ENCODE results near the gene SNX14. TPM values are rescaled to one million over a fixed set of nuclear protein-coding genes. Genes with fewer than 3 reads are reported as not detected.

Gene SNX14
- total RNA-seq, 1 donor from 2014 or later, result 33.7 TPM

DNA sequence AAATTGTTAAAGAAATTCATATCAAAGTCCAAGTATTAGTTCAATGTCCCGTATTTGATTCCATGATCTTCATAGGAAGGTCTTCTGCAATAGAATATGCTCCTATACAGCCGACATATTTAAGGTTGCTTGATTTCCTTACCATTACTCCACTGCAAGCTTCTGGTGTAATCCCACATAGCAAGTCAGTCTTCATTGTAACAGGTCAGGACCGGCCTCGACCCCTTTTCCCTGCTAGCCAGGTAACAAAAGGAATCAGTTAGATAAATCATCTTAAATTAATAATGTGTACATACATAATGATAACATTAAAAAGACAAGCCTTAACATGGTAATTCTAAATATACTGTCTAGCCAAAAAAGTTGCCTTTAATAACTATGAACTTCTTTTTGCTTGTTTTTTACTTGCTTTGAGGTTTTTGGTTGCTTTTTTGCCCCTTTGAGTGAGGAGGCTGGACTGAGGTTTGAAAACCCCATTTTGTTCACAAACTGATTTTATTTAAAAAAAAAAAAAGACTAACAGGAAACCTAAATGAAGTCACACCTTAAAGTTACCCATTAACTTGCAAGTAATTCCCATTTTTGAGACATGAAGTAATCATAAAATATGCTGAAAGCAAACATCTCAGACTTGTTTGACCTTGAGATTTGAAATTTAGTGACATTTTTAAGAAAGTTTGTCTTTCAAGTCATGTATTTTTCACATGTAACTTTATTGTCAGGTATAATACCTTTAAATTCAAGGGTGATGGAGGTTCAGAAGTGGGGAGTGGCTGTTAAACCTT lies 19.2 kb upstream of the SNX14 start:
- H3K27me3 ChIP-seq (ENCODE audit: low read depth), result no peaks in the 10 kb centered on the region
- TF ChIP-seq, protein P1, sequence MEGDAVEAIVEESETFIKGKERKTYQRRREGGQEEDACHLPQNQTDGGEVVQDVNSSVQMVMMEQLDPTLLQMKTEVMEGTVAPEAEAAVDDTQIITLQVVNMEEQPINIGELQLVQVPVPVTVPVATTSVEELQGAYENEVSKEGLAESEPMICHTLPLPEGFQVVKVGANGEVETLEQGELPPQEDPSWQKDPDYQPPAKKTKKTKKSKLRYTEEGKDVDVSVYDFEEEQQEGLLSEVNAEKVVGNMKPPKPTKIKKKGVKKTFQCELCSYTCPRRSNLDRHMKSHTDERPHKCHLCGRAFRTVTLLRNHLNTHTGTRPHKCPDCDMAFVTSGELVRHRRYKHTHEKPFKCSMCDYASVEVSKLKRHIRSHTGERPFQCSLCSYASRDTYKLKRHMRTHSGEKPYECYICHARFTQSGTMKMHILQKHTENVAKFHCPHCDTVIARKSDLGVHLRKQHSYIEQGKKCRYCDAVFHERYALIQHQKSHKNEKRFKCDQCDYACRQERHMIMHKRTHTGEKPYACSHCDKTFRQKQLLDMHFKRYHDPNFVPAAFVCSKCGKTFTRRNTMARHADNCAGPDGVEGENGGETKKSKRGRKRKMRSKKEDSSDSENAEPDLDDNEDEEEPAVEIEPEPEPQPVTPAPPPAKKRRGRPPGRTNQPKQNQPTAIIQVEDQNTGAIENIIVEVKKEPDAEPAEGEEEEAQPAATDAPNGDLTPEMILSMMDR (IDR thresholded peaks at IDR 0.05; ENCODE audit: borderline replicate concordance), result no peak
- H3K4me1 ChIP-seq, result no peaks in the 10 kb centered on the region
- intact Hi-C loops (cut with micrococcal nuclease), result no loop called here
- H3K36me3 ChIP-seq, result peaks cover 85% of the 10 kb centered on the region
- no peaks in the 10 kb centered on the region for H3K9me3 ChIP-seq (replicated peaks)
- H3K27ac ChIP-seq (replicated peaks), result no peak overlapping the region
- H3K4me3 ChIP-seq, result no peak overlapping the region
- DNase-seq, result no peak

DNA sequence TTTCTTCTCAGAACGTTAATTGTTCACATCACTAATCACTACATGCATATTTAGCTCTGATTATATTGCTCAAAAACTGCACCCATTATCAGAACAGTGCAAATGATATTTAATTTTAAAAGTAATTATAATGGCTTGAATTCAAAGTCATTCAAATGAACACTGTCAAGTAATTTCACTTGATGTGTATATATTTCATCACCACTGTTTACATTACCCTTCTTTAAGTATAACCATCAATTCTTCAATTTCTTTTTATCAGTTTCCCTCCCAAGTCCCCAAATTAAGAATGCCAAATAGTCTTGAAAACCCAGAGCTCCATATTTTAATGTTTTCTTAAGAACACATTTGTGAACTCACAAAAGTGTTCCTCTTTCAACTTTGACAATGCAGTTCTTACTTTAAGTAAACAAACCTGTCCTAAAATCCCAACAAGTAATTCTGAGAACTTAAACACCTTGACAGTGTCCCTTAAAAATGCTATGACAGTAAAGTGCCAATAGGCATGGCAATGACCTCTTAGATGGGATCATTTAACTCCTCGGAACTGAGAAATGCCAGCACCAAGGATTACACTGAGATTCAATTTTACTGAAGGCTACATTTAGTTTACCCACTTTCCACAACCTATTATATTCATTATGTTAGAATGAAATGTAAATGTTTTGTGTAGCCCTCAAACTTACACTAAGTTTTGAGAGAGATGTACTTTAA lies 16.7 kb upstream of the SNX14 start:
- Histone ChIP-seq H3K27me3 (ENCODE audit: low read depth) (no peaks in the 10 kb centered on the region), H3K27ac (replicated peaks) (no peak overlapping the region), H3K4me1 (no peaks in the 10 kb centered on the region), H3K36me3 (peaks cover 63% of the 10 kb centered on the region), H3K4me3 (no peak overlapping the region), H3K9me3 (replicated peaks) (no peaks in the 10 kb centered on the region)
- DNase-seq, result no peak
- intact Hi-C loops (cut with micrococcal nuclease), result no loop called here
- TF ChIP-seq, protein P1 (IDR thresholded peaks at IDR 0.05; ENCODE audit: borderline replicate concordance), result no peak

DNA sequence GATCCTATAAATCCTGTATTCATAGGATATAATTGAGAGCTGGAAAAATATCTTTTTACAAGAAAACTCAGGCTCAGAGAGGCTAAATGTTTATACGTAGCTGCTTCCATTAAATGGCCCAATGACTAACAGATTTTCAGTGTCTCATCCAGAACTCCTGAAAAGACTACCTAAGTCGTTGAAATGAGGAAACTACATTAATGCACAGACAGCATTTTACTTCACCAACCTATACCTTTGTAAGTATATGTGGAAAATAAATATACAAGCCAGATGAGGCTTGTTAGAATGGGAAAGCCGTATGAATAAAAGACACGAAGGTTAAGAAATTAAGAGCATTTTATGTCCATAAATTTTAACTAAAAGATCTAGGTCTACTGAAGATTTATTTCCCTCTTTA lies 8.4 kb upstream of the SNX14 start:
- Histone ChIP-seq H3K4me3 (no peak overlapping the region), H3K36me3 (no peaks in the 10 kb centered on the region), H3K27ac (replicated peaks) (no peak overlapping the region), H3K9me3 (replicated peaks) (no peaks in the 10 kb centered on the region), H3K27me3 (ENCODE audit: low read depth) (no peaks in the 10 kb centered on the region), H3K4me1 (no peaks in the 10 kb centered on the region)
- TF ChIP-seq, protein P1 (IDR thresholded peaks at IDR 0.05; ENCODE audit: borderline replicate concordance), result no peak
- intact Hi-C loops (cut with micrococcal nuclease), result no loop called here
- DNase-seq, result no peak

DNA sequence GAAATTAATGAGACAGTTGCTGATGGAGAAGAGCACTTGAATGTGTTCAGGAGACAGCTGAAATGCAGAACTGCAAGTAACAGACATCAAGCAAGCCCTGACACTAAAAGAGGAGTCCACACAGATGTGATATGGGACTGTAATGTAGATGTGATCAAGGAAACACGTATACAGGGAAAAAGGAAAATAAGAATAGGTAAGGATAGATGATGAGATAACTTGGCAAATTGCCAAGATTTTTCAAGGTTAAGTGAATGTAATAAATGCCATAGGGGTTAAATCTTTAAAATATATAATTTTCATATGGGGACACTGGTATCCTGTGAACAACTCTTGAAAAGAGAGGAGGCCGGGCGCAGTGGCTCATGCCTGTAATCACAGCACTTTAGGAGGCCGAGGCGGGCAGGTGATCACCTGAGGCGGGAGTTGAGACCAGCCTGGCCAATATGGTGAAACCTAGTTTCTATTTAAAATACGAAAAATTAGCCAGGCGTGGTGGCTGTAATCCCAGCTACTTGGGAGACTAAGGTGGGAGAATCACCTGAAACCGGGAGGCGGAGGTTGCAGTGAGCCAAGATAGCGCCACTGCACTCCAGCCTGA lies 7.2 kb upstream of the SNX14 start:
- no peaks in the 10 kb centered on the region for H3K27me3 ChIP-seq (ENCODE audit: low read depth)
- TF ChIP-seq, protein P1 (IDR thresholded peaks at IDR 0.05; ENCODE audit: borderline replicate concordance), result no peak
- H3K4me3 ChIP-seq, result no peak overlapping the region
- no peaks in the 10 kb centered on the region for H3K36me3 ChIP-seq
- no peaks in the 10 kb centered on the region for H3K9me3 ChIP-seq (replicated peaks)
- no peak overlapping the region for H3K27ac ChIP-seq (replicated peaks)
- intact Hi-C loops (cut with micrococcal nuclease), result no loop called here
- no peaks in the 10 kb centered on the region for H3K4me1 ChIP-seq
- DNase-seq, result no peak

DNA sequence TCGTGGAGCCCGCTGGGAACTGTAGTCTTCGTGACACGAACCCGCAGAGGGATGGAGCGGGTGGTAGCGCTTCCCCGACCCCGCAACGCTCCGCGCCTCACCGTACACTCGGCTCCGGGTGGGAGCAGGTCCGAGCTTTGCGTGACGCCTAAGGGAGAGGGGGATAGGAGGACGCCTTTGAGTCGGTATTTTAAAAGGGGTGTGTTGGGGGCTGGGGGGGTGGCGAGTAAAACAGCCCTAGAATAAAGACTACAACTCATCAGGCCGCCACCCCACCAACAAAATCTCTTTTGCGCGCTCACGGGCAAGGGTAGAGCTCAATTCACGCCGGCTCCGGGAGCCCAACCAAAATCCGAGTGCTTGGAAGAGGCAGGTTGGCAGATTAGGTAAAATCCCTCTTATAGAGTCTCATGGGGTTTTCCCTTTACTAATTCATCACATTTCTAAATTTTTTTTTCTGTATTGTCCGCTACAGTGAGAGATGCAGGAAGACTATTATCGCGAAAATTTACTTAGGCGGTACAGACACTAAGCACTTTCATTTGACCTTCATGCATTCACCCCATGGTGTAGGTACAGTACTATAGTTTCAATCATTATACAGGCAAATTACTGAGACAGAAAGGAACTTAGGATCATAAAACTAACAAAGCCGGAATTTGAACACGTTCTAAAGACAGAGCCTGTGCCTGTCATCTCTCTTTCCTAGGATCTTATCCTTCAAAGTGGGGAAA lies 706 bp upstream of the SNX14 start:
- peak overlapping the region; percentile 99 for H3K27ac ChIP-seq (replicated peaks)
- H3K9me3 ChIP-seq (replicated peaks), result no peaks in the 10 kb centered on the region
- H3K36me3 ChIP-seq, result no peaks in the 10 kb centered on the region
- H3K4me1 ChIP-seq, result peaks cover 50% of the 10 kb centered on the region
- intact Hi-C loops (cut with micrococcal nuclease), result no loop called here
- DNase-seq, result no peak
- peak overlapping the region; percentile 93 for H3K4me3 ChIP-seq
- H3K27me3 ChIP-seq (ENCODE audit: low read depth), result no peaks in the 10 kb centered on the region
- TF ChIP-seq, protein P1 (IDR thresholded peaks at IDR 0.05; ENCODE audit: borderline replicate concordance), result no peak

Data from left ventricle myocardium inferior (tissue), 1 donor.